HEK293 (cell line): ENCODE measurements around the gene KSR1.
A peak's percentile ranks its signal among the peaks of the same experiment; 100 is the strongest.

ENCODE experiments used
- CTCF ChIA-PET: fragments of 350-600 bp; formaldehyde crosslinking; extraction: SDS; loops from one replicate; lab custom pipeline; 2021; ENCODE audit warnings: antibody characterized with exemption; lab: Yijun Ruan, JAX
- POLR2A ChIA-PET: fragments of 300-600 bp; formaldehyde crosslinking; extraction: SDS; loops from one replicate; lab custom pipeline; 2020; ENCODE audit warnings: antibody characterized with exemption, inconsistent platforms; lab: Yijun Ruan, JAX
- H3K27ac ChIP-seq: fragments of 200-500 bp; sonication (Bioruptor generic); 2 replicates; pipeline ENCODE4 v1.5.1; 2014; ENCODE audit warnings: low read depth, low read length, control low read depth, inconsistent platforms; ENCODE audit errors: extremely low read depth
- H3K36me3 ChIP-seq, 2 experiments: fragments of 200-500 bp in 1 of 2; sonication (Bioruptor generic) in 1 of 2; 1 replicate in 1 of 2; 2 replicates in 1 of 2; pipeline ENCODE4 v1.5.1; 2014 to 2017; ENCODE audit warnings: inconsistent platforms in 2 of 2, low read length in 2 of 2; ENCODE audit not compliant: control insufficient read depth in 2 of 2, insufficient read depth in 1 of 2
- H3K4me1 ChIP-seq: fragments of 200-500 bp; sonication (Bioruptor generic); 2 replicates; pipeline ENCODE4 v1.5.1; 2014; ENCODE audit warnings: mild to moderate bottlenecking, low read length, inconsistent platforms; ENCODE audit not compliant: control insufficient read depth, insufficient read depth
- H3K4me3 ChIP-seq: 2 replicates; pipeline ENCODE4 v1.5.1; 2011; ENCODE audit warnings: low read depth, mild to moderate bottlenecking, control low read depth, low read length, moderate library complexity
- H3K9me3 ChIP-seq: fragments of 200-500 bp; sonication (Bioruptor generic); 2 replicates; pipeline ENCODE4 v1.5.1; 2014; ENCODE audit warnings: low read depth, low read length, inconsistent platforms; ENCODE audit not compliant: control insufficient read depth, insufficient read depth
- ATF2 ChIP-seq: fragments of 450-650 bp; formaldehyde crosslinking; IDR thresholded peaks from 2 replicates; pipeline ENCODE4 v1.5.1; 2016; ENCODE audit warnings: missing biosample characterization, missing genetic modification characterization, low read depth
- FEZF1 ChIP-seq: fragments of 450-650 bp; formaldehyde crosslinking; IDR thresholded peaks from 2 replicates; pipeline ENCODE4 v1.5.1; 2016; ENCODE audit warnings: missing biosample characterization, missing genetic modification characterization
- HIC1 ChIP-seq: fragments of 450-650 bp; formaldehyde crosslinking; IDR thresholded peaks from 2 replicates; pipeline ENCODE4 v1.5.1; 2016; ENCODE audit warnings: missing biosample characterization, missing genetic modification characterization
- IKZF3 ChIP-seq: fragments of 450-650 bp; IDR thresholded peaks from 2 replicates; pipeline ENCODE4 v1.5.0; 2018; ENCODE audit warnings: missing biosample characterization, mild to moderate bottlenecking, missing genetic modification characterization, moderate library complexity
- KLF8 ChIP-seq: fragments of 450-650 bp; formaldehyde crosslinking; IDR thresholded peaks from 2 replicates; pipeline ENCODE4 v1.5.1; 2016; ENCODE audit warnings: missing biosample characterization, missing genetic modification characterization
- PATZ1 ChIP-seq: fragments of 450-650 bp; formaldehyde crosslinking; IDR thresholded peaks from 2 replicates; pipeline ENCODE4 v1.5.1; 2016; ENCODE audit warnings: missing biosample characterization, missing genetic modification characterization
- SP7 ChIP-seq: fragments of 450-650 bp; formaldehyde crosslinking; IDR thresholded peaks from 2 replicates; pipeline ENCODE4 v1.5.1; 2016; ENCODE audit warnings: missing biosample characterization, missing genetic modification characterization
- TRIM28 ChIP-seq: IDR thresholded peaks from 2 replicates; pipeline ENCODE4 v1.6.1; 2011; ENCODE audit warnings: low read length, control low read depth, borderline replicate concordance
- ZBTB20 ChIP-seq: fragments of 450-650 bp; formaldehyde crosslinking; IDR thresholded peaks from 2 replicates; pipeline ENCODE4 v1.5.1; 2016; ENCODE audit warnings: missing biosample characterization, missing genetic modification characterization
- ZBTB21 ChIP-seq: fragments of 450-650 bp; formaldehyde crosslinking; IDR thresholded peaks from 2 replicates; pipeline ENCODE4 v1.5.1; 2017; ENCODE audit warnings: missing biosample characterization, missing genetic modification characterization
- ZBTB8A ChIP-seq: fragments of 450-650 bp; formaldehyde crosslinking; IDR thresholded peaks from 2 replicates; pipeline ENCODE4 v1.5.1; 2016; ENCODE audit warnings: missing biosample characterization, missing genetic modification characterization
- ZEB2 ChIP-seq: fragments of 450-650 bp; formaldehyde crosslinking; IDR thresholded peaks from 2 replicates; pipeline ENCODE4 v1.5.1; 2016; ENCODE audit warnings: missing biosample characterization, missing genetic modification characterization
- ZNF16 ChIP-seq: fragments of 450-650 bp; formaldehyde crosslinking; IDR thresholded peaks from 2 replicates; pipeline ENCODE4 v1.5.1; 2016; ENCODE audit warnings: low read depth, missing biosample characterization, missing genetic modification characterization
- ZNF26 ChIP-seq: fragments of 450-650 bp; formaldehyde crosslinking; IDR thresholded peaks from 2 replicates; pipeline ENCODE4 v1.5.1; 2016; ENCODE audit warnings: missing biosample characterization, missing genetic modification characterization
- ZNF324 ChIP-seq: fragments of 450-650 bp; formaldehyde crosslinking; IDR thresholded peaks from 2 replicates; pipeline ENCODE4 v1.5.1; 2016; ENCODE audit warnings: missing biosample characterization, missing genetic modification characterization
- ZNF366 ChIP-seq: fragments of 450-650 bp; formaldehyde crosslinking; conservative IDR thresholded peaks from 2 replicates; pipeline ENCODE4 v1.5.1; 2016; ENCODE audit warnings: missing biosample characterization, missing genetic modification characterization
- ZNF398 ChIP-seq: fragments of 450-650 bp; formaldehyde crosslinking; IDR thresholded peaks from 2 replicates; pipeline ENCODE4 v1.5.1; 2017; ENCODE audit warnings: missing biosample characterization, missing genetic modification characterization
- ZNF514 ChIP-seq: fragments of 450-650 bp; formaldehyde crosslinking; IDR thresholded peaks from 2 replicates; pipeline ENCODE4 v1.5.1; 2016; ENCODE audit warnings: missing biosample characterization, missing genetic modification characterization
- ZNF629 ChIP-seq: fragments of 450-650 bp; formaldehyde crosslinking; IDR thresholded peaks from 2 replicates; pipeline ENCODE4 v1.5.1; 2017; ENCODE audit warnings: missing biosample characterization, missing genetic modification characterization
- ZNF664 ChIP-seq: fragments of 450-650 bp; formaldehyde crosslinking; IDR thresholded peaks from 2 replicates; pipeline ENCODE4 v1.5.1; 2016; ENCODE audit warnings: missing biosample characterization, missing genetic modification characterization
- ZNF701 ChIP-seq: fragments of 450-650 bp; formaldehyde crosslinking; IDR thresholded peaks from 2 replicates; pipeline ENCODE4 v1.5.1; 2016; ENCODE audit warnings: missing biosample characterization, missing genetic modification characterization
- ZSCAN23 ChIP-seq: fragments of 450-650 bp; formaldehyde crosslinking; IDR thresholded peaks from 2 replicates; pipeline ENCODE4 v1.5.1; 2016; ENCODE audit warnings: missing biosample characterization, missing genetic modification characterization
- TF ChIP-seq, protein P1 (sequence below): fragments of 450-650 bp; formaldehyde crosslinking; IDR thresholded peaks from 2 replicates; pipeline ENCODE4 v1.5.1; 2016; ENCODE audit warnings: missing biosample characterization, missing genetic modification characterization

Gene KSR1

GRCh38 chr17:27446569-27447301, 9.5 kb upstream of the KSR1 start:
- H3K9me3 ChIP-seq, result no peaks in the 10 kb centered on the region
- no peaks in the 10 kb centered on the region for H3K36me3 ChIP-seq
- peaks cover 8% of the 10 kb centered on the region for H3K4me1 ChIP-seq
- CTCF ChIA-PET, result interaction anchor here (0.8 to 1.8 kb wide), 3 partner anchors 9 to 157 kb away, joined by 3 to 7 read pairs (median 5); partner anchors contain the start of gene KSR1
- POLR2A ChIA-PET, result interaction anchor here (0.6 to 1.5 kb wide), 3 partner anchors 9 to 63 kb away, joined by 3 to 13 read pairs (median 3); partner anchors contain the start of gene KSR1
- H3K27ac ChIP-seq, result peak overlapping the region; percentile 10; the same call in 1 of the 2 replicates
- H3K4me3 ChIP-seq, result no peak overlapping the region
- TF ChIP-seq KLF8 (tag by site-specific recombination) (0 out of 2 replicates have a peak, but pooled peaks have one; percentile 27), TRIM28 (peak; percentile 64; the same call in 1 of the 2 replicates), ZNF366 (tag by site-specific recombination) (peak; percentile 51), ZBTB21 (peak; percentile 62), PATZ1 (tag by site-specific recombination) (peak; percentile 41; the same call in 1 of the 2 replicates), ZNF664 (tag by site-specific recombination) (peak; percentile 54; the same call in 1 of the 2 replicates), ZSCAN23 (tag by site-specific recombination) (no peak), HIC1 (tag by site-specific recombination) (0 out of 2 replicates have a peak, but pooled peaks have one; percentile 15), ATF2 (tag by site-specific recombination) (peak; percentile 94), ZBTB20 (0 out of 2 replicates have a peak, but pooled peaks have one; percentile 27), ZNF16 (tag by site-specific recombination) (no peak), ZNF629 (tag by site-specific recombination) (peak; percentile 84), ZBTB8A (tag by site-specific recombination) (peak; percentile 18; the same call in 1 of the 2 replicates), ZNF398 (tag by site-specific recombination) (peak; percentile 41), FEZF1 (peak; percentile 37; the same call in 1 of the 2 replicates), SP7 (tag by site-specific recombination) (peak; percentile 51; the same call in 1 of the 2 replicates), IKZF3 (tag by site-specific recombination) (peak; percentile 12; the same call in 1 of the 2 replicates), ZNF514 (tag by site-specific recombination) (no peak), ZNF26 (tag by site-specific recombination) (no peak), ZEB2 (peak; percentile 58), ZNF701 (tag by site-specific recombination) (no peak), ZNF324 (0 out of 2 replicates have a peak, but pooled peaks have one; percentile 28)
- TF ChIP-seq, protein P1, sequence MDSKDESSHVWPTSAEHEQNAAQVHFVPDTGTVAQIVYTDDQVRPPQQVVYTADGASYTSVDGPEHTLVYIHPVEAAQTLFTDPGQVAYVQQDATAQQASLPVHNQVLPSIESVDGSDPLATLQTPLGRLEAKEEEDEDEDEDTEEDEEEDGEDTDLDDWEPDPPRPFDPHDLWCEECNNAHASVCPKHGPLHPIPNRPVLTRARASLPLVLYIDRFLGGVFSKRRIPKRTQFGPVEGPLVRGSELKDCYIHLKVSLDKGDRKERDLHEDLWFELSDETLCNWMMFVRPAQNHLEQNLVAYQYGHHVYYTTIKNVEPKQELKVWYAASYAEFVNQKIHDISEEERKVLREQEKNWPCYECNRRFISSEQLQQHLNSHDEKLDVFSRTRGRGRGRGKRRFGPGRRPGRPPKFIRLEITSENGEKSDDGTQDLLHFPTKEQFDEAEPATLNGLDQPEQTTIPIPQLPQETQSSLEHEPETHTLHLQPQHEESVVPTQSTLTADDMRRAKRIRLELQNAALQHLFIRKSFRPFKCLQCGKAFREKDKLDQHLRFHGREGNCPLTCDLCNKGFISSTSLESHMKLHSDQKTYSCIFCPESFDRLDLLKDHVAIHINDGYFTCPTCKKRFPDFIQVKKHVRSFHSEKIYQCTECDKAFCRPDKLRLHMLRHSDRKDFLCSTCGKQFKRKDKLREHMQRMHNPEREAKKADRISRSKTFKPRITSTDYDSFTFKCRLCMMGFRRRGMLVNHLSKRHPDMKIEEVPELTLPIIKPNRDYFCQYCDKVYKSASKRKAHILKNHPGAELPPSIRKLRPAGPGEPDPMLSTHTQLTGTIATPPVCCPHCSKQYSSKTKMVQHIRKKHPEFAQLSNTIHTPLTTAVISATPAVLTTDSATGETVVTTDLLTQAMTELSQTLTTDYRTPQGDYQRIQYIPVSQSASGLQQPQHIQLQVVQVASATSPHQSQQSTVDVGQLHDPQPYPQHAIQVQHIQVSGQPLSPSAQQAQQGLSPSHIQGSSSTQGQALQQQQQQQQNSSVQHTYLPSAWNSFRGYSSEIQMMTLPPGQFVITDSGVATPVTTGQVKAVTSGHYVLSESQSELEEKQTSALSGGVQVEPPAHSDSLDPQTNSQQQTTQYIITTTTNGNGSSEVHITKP (tag by site-specific recombination), result peak; percentile 23; the same call in 1 of the 2 replicates
